Calu3 (cell line): Measurements from ENCODE around the gene CDT1. TPM values are rescaled to one million over a fixed set of nuclear protein-coding genes. Genes with fewer than 3 reads are reported as not detected.

Source experiments
- BruUV-seq: library from RNA; stranded (reverse); fragments of 400-500 nt; replicated peaks from 2 replicates; lab custom pipeline; 2021; lab: Mats Ljungman, UMichigan
- CTCF ChIA-PET: fragments of 300-600 bp; sonication (Branson Sonifier 250); formaldehyde crosslinking; loops from one replicate; lab custom pipeline; 2022; ENCODE audit warnings: antibody characterized with exemption; lab: Charles Lee
- DNase-seq: peaks from one replicate; pipeline ENCODE4 v3.0.0; 2022
- H3K27ac Mint-ChIP-seq: one replicate; pipeline ENCODE4 v1.8.0; 2022; ENCODE audit warnings: mixed read lengths; ENCODE audit not compliant: unreplicated experiment
- H3K27me3 Mint-ChIP-seq: one replicate; pipeline ENCODE4 v1.8.0; 2022; ENCODE audit warnings: mixed read lengths; ENCODE audit not compliant: unreplicated experiment
- H3K36me3 Mint-ChIP-seq: one replicate; pipeline ENCODE4 v1.8.0; 2022; ENCODE audit warnings: mild to moderate bottlenecking, moderate library complexity, mixed read lengths; ENCODE audit not compliant: insufficient read depth, unreplicated experiment
- H3K4me1 Mint-ChIP-seq: one replicate; pipeline ENCODE4 v1.8.0; 2022; ENCODE audit warnings: mild to moderate bottlenecking, low read depth, mixed read lengths; ENCODE audit not compliant: unreplicated experiment
- H3K4me3 Mint-ChIP-seq: one replicate; pipeline ENCODE4 v1.8.0; 2022; ENCODE audit warnings: mild to moderate bottlenecking, low read depth, moderate library complexity, mixed read lengths; ENCODE audit not compliant: unreplicated experiment
- H3K9me3 Mint-ChIP-seq: one replicate; pipeline ENCODE4 v1.8.0; 2022; ENCODE audit warnings: low read depth, mixed read lengths; ENCODE audit not compliant: unreplicated experiment
- CTCF ChIP-seq: fragments of 200-600 bp; IDR thresholded peaks from one replicate; pipeline ENCODE4 v1.8.0; 2022; ENCODE audit warnings: antibody characterized with exemption; ENCODE audit not compliant: unreplicated experiment
- intact Hi-C: fragments of 100-400 bp; cut with micrococcal nuclease; formaldehyde crosslinking; loops from one replicate; pipeline ENCODE4 v1.10.0; 2022; ENCODE audit not compliant: unreplicated experiment
- total RNA-seq: library from RNA; stranded (reverse); gene quantifications from 2 replicates; pipeline ENCODE4 v1.2.3, GENCODE V29; 2022

Gene CDT1
- total RNA-seq, 1 experiment from 2014 or later, result 74.8 TPM

GRCh38 chr16:88811769-88812512, 8.4 kb downstream of the CDT1 start, which contains the start of gene APRT:
APRT (minus strand) TSS chr16:88811928; CDS start chr16:88811899, 29 bp downstream.
- peak within 1 kb of the TSS; percentile 97 for H3K27ac Mint-ChIP-seq
- no peak for TF ChIP-seq CTCF
- no peaks in the 10 kb centered on the region for H3K9me3 Mint-ChIP-seq
- CTCF ChIA-PET, result interaction anchor here (0.6 to 3.3 kb wide), 10 partner anchors 19 to 355 kb away, joined by 3 to 16 read pairs (median 4); no protein-coding TSS in a partner anchor
- H3K4me1 Mint-ChIP-seq, result peaks cover 12% of the 10 kb centered on the region
- peaks cover 68% of the 10 kb centered on the region for H3K36me3 Mint-ChIP-seq
- H3K27me3 Mint-ChIP-seq, result no peaks in the 10 kb centered on the region
- intact Hi-C loops, result loop anchor here (2.0 kb wide), 1 partner anchor 359 kb away; the partner anchor contains the start of gene CDH15
- BruUV-seq, result TSS peak; percentile 14
- H3K4me3 Mint-ChIP-seq, result peak within 1 kb of the TSS; percentile 97
- peak; percentile 99 for DNase-seq

- intact Hi-C loops, result loop anchor here (2.0 kb wide), 1 partner anchor 358 kb away; the partner anchor contains the start of gene CDH15
- no peak for TF ChIP-seq CTCF
- no peaks in the 10 kb centered on the region for H3K27me3 Mint-ChIP-seq
- H3K4me1 Mint-ChIP-seq, result peaks cover 12% of the 10 kb centered on the region
- CTCF ChIA-PET, result interaction anchor here (0.6 to 3.3 kb wide), 7 partner anchors 15 to 357 kb away, joined by 3 to 15 read pairs (median 3); no protein-coding TSS in a partner anchor
- peak overlapping the region; percentile 97 for H3K4me3 Mint-ChIP-seq
- H3K9me3 Mint-ChIP-seq, result no peaks in the 10 kb centered on the region
- H3K27ac Mint-ChIP-seq, result peak overlapping the region; percentile 97
- no TSS peak for BruUV-seq
- DNase-seq, result peak; percentile 53
- peaks cover 66% of the 10 kb centered on the region for H3K36me3 Mint-ChIP-seq
These were observed 9.1 kb downstream of the CDT1 start for GRCh38 chr16:88812513-88813268.

DNA sequence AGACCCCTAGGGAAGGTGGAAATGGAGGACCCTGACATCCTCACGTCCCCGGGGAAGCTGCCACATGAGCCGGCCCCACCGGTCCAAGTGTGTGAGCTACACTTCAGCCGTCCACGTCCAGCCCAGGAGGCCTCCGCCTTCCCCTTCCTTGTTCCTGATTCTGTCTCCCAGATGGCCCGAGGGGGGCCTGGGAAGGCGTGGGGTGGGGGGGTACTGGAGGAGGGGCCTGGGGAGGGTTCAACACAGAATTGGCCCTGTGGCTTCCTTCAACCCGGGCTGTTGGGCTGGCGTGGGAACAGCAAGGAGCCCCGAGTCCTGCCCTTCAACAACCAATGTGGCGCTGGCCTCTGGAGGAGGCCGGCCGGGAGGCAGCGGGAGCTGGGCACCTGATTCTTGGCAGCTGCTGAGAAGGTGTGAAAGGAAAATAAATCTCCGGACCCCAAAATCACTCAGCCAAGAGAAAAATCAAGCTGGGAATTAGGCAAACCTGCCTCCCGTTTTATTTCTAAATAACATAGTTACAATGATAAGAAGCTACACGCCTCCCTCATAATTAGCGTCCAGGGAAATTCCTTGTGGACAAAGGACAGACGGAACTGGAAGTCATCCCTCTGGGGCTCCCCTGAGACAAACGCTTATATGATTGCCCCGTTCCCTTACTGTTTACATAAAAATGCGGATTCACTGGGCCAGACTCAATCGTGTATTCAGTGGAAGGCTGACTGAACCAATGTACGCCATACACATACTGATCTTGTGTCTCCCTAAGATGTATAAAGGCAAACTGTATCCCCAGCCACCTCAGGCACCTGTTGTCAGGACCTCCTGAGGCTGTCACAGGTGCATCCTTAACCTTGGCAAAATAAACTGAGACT, 9.9 kb downstream of the CDT1 start:
- intact Hi-C loops, result loop anchor here (2.0 kb wide), 1 partner anchor 357 kb away; the partner anchor contains the start of gene CDH15

More for the DNA sequence above, 9.9 kb downstream of the CDT1 start:
- H3K27me3 Mint-ChIP-seq, result no peaks in the 10 kb centered on the region
- BruUV-seq, result no TSS peak
- peak overlapping the region; percentile 97 for H3K27ac Mint-ChIP-seq
- CTCF ChIA-PET, result interaction anchor here (0.6 to 3.3 kb wide), 4 partner anchors 14 to 356 kb away, joined by 3 to 15 read pairs (median 4); no protein-coding TSS in a partner anchor
- no peaks in the 10 kb centered on the region for H3K9me3 Mint-ChIP-seq
- no peak for DNase-seq
- H3K4me3 Mint-ChIP-seq, result no peak overlapping the region
- peaks cover 58% of the 10 kb centered on the region for H3K36me3 Mint-ChIP-seq
- peaks cover 12% of the 10 kb centered on the region for H3K4me1 Mint-ChIP-seq
- no peak for TF ChIP-seq CTCF
